H9 (cell line): ENCODE data around the gene EFTUD2. TPM values are rescaled to one million over a fixed set of nuclear protein-coding genes. Genes with fewer than 3 reads are reported as not detected.

ENCODE experiments used
- DNase-seq: peaks from one replicate; pipeline ENCODE4 v3.0.0-alpha.2; 2017
- H2AFZ ChIP-seq: one replicate; pipeline ENCODE4 v1.6.1; 2013; ENCODE audit warnings: mild to moderate bottlenecking, low read length, control low read depth, moderate library complexity
- H2AK5ac ChIP-seq: 2 replicates; pipeline ENCODE4 v1.6.1; 2013; ENCODE audit warnings: low read length, control low read depth, mixed read lengths; ENCODE audit not compliant: insufficient read length
- H2BK120ac ChIP-seq: one replicate; pipeline ENCODE4 v1.6.1; 2013; ENCODE audit warnings: low read depth, mild to moderate bottlenecking, low read length, control low read depth, inconsistent platforms; ENCODE audit not compliant: poor library complexity, severe bottlenecking
- H2BK12ac ChIP-seq: 2 replicates; pipeline ENCODE4 v1.6.1; 2013; ENCODE audit warnings: low read length, control low read depth, mixed read lengths, low read depth; ENCODE audit not compliant: insufficient read length
- H2BK15ac ChIP-seq: 2 replicates; pipeline ENCODE4 v1.6.1; 2013; ENCODE audit warnings: low read depth, low read length, control low read depth
- H2BK20ac ChIP-seq: one replicate; pipeline ENCODE4 v1.6.1; 2013; ENCODE audit warnings: low read depth, mild to moderate bottlenecking, low read length, control low read depth, inconsistent platforms; ENCODE audit not compliant: poor library complexity, severe bottlenecking
- H2BK5ac ChIP-seq: 2 replicates; pipeline ENCODE4 v1.6.1; 2013; ENCODE audit warnings: low read length, control low read depth, mixed read lengths; ENCODE audit not compliant: insufficient read length
- H3K14ac ChIP-seq: 2 replicates; pipeline ENCODE4 v1.6.1; 2013; ENCODE audit warnings: low read length, control low read depth; ENCODE audit not compliant: insufficient read depth
- H3K18ac ChIP-seq: 2 replicates; pipeline ENCODE4 v1.6.1; 2013; ENCODE audit warnings: low read depth, mild to moderate bottlenecking, mixed read lengths, low read length, control low read depth; ENCODE audit not compliant: insufficient read length
- H3K23ac ChIP-seq: 2 replicates; pipeline ENCODE4 v1.6.1; 2013; ENCODE audit warnings: low read length, control low read depth, mixed read lengths, low read depth; ENCODE audit not compliant: insufficient read length
- H3K23me2 ChIP-seq: 2 replicates; pipeline ENCODE4 v1.6.1; 2013; ENCODE audit warnings: low read depth, mild to moderate bottlenecking, mixed read lengths, low read length, control low read depth; ENCODE audit not compliant: insufficient read length, poor library complexity, severe bottlenecking
- H3K27ac ChIP-seq: 2 replicates; pipeline ENCODE4 v1.5.1; 2013; ENCODE audit warnings: low read length, control low read depth, mixed read lengths, low read depth; ENCODE audit not compliant: insufficient read length
- H3K27me3 ChIP-seq: 2 replicates; pipeline ENCODE4 v1.6.1; 2013; ENCODE audit warnings: low read length, control low read depth, inconsistent platforms; ENCODE audit not compliant: insufficient read depth
- H3K4ac ChIP-seq: 2 replicates; pipeline ENCODE4 v1.6.1; 2013; ENCODE audit warnings: low read depth, mild to moderate bottlenecking, control low read depth, inconsistent platforms, low read length, moderate library complexity
- H3K4me1 ChIP-seq: 2 replicates; pipeline ENCODE4 v1.6.1; 2013; ENCODE audit warnings: low read length, control low read depth, inconsistent platforms; ENCODE audit not compliant: insufficient read depth
- H3K4me2 ChIP-seq: 2 replicates; pipeline ENCODE4 v1.6.1; 2013; ENCODE audit warnings: low read length, control low read depth, mixed read lengths; ENCODE audit not compliant: insufficient read length, insufficient read depth
- H3K56ac ChIP-seq: 2 replicates; pipeline ENCODE4 v1.6.1; 2013; ENCODE audit warnings: low read depth, mild to moderate bottlenecking, mixed read lengths, low read length, control low read depth; ENCODE audit not compliant: insufficient read length
- H3K79me1 ChIP-seq: 2 replicates; pipeline ENCODE4 v1.6.1; 2013; ENCODE audit warnings: low read depth, mild to moderate bottlenecking, moderate library complexity, low read length, control low read depth, inconsistent platforms; ENCODE audit not compliant: insufficient read depth, poor library complexity, severe bottlenecking
- H3K79me2 ChIP-seq: 2 replicates; pipeline ENCODE4 v1.6.1; 2013; ENCODE audit warnings: low read length, control low read depth, inconsistent platforms; ENCODE audit not compliant: insufficient read depth
- H3K9ac ChIP-seq: 2 replicates; pipeline ENCODE4 v1.6.1; 2013; ENCODE audit warnings: low read length, control low read depth, mixed read lengths; ENCODE audit not compliant: insufficient read length; ENCODE audit errors: extremely low read depth
- H3K9me3 ChIP-seq: one replicate; pipeline ENCODE4 v1.6.1; 2013; ENCODE audit warnings: low read depth, low read length, inconsistent platforms; ENCODE audit not compliant: control insufficient read depth
- H3T11ph ChIP-seq: one replicate; pipeline ENCODE4 v1.6.1; 2013; ENCODE audit warnings: mild to moderate bottlenecking, low read length, control low read depth, inconsistent platforms
- H4K20me1 ChIP-seq: one replicate; pipeline ENCODE4 v1.6.1; 2013; ENCODE audit not compliant: control insufficient read depth, insufficient read length, insufficient read depth
- H4K5ac ChIP-seq: 2 replicates; pipeline ENCODE4 v1.6.1; 2013; ENCODE audit warnings: low read depth, mild to moderate bottlenecking, mixed read lengths, low read length, control low read depth; ENCODE audit not compliant: insufficient read length
- H4K8ac ChIP-seq: replicated peaks from 2 replicates; pipeline ENCODE4 v1.6.1; 2013; ENCODE audit warnings: low read length, control low read depth, mixed read lengths, low read depth; ENCODE audit not compliant: insufficient read length
- H4K91ac ChIP-seq: 2 replicates; pipeline ENCODE4 v1.6.1; 2013; ENCODE audit warnings: low read depth, mild to moderate bottlenecking, moderate library complexity, mixed read lengths, low read length, control low read depth; ENCODE audit not compliant: insufficient read length
- H3K27ac Mint-ChIP-seq, 3 experiments: 2 replicates in 2 of 3; 3 replicates in 1 of 3; pipeline ENCODE4 v1.8.0; 2020 to 2021; ENCODE audit warnings: mixed read lengths in 3 of 3, mild to moderate bottlenecking in 1 of 3, moderate library complexity in 1 of 3
- H3K27me3 Mint-ChIP-seq: 2 replicates; pipeline ENCODE4 v1.8.0; 2021; ENCODE audit warnings: low read depth, mild to moderate bottlenecking, moderate library complexity, mixed read lengths
- H3K36me3 Mint-ChIP-seq, 3 experiments: 2 replicates in 2 of 3; 3 replicates in 1 of 3; pipeline ENCODE4 v1.8.0; 2020 to 2021; ENCODE audit warnings: low read depth in 3 of 3, mixed read lengths in 3 of 3; ENCODE audit not compliant: insufficient read depth in 1 of 3
- H3K4me1 Mint-ChIP-seq, 2 experiments: 2 replicates each; pipeline ENCODE4 v1.8.0; 2020; ENCODE audit warnings: mixed read lengths in 2 of 2
- H3K4me3 Mint-ChIP-seq, 2 experiments: 2 replicates in 1 of 2; 3 replicates in 1 of 2; pipeline ENCODE4 v1.8.0; 2020 to 2021; ENCODE audit warnings: mild to moderate bottlenecking in 2 of 2, mixed read lengths in 2 of 2, moderate library complexity in 1 of 2
- H3K9me3 Mint-ChIP-seq, 2 experiments: 2 replicates in 1 of 2; 3 replicates in 1 of 2; pipeline ENCODE4 v1.8.0; 2020; ENCODE audit warnings: mild to moderate bottlenecking in 2 of 2, mixed read lengths in 2 of 2, moderate library complexity in 1 of 2
- WGBS: extraction: QIAGEN DNeasy Blood & Tissue Kit; methylation state at CpG from one replicate; pipeline ENCODE4 v1.1.7; 2013; ENCODE audit warnings: missing lambda C conversion rate, low lambda C conversion rate, mixed read lengths; ENCODE audit not compliant: insufficient read length; ENCODE audit errors: extremely low coverage; 5-methylcytosine and 5-hydroxymethylcytosine counted together
- total RNA-seq: library from RNA; stranded (reverse); gene quantifications from 2 replicates; pipeline ENCODE4 v1.2.1, GENCODE V29; 2021
- TF ChIP-seq, protein P1 (sequence below): fragments of 200-600 bp; sonication (generic); conservative IDR thresholded peaks from 3 replicates; pipeline ENCODE4 v1.8.0; 2021; ENCODE audit warnings: antibody characterized with exemption, mild to moderate bottlenecking

Gene EFTUD2
- total RNA-seq, 1 experiment from 2014 or later: 150 TPM

DNA sequence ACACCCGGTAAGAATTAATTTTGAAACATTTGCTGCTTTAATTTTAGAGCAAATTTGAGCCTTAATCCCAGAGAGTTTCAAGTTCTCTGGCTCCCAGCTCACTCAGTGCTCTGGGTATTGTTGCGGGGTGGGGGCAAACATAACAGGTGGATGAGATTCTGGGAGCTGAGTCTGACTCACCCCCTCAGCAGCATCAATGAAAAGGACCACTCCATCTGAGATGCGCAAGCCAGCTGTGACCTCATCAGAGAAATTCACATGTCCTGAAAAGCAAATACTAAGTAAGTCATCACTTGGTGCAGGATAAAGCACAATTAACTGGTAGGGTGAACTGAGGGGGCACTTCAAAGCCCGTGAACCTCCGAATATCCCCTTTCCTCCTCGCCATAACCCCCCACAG is 19.9 kb downstream of the EFTUD2 start:
- no peaks in the 10 kb centered on the region for H3K9me3 ChIP-seq
- no peak overlapping the region for H3K56ac ChIP-seq
- peaks cover 39 to 85% (median 71%) of the 10 kb centered on the region in 3 experiments for H3K36me3 Mint-ChIP-seq
- no peaks in the 10 kb centered on the region for H3K23me2 ChIP-seq
- H4K20me1 ChIP-seq: no peaks in the 10 kb centered on the region
- H3K4ac ChIP-seq: no peak overlapping the region
- no peaks in the 10 kb centered on the region for H3K79me1 ChIP-seq
- no peak overlapping the region for H2BK20ac ChIP-seq
- H2BK120ac ChIP-seq: no peak overlapping the region
- H3K9me3 Mint-ChIP-seq: no peaks in the 10 kb centered on the region
- H2AFZ ChIP-seq: no peak overlapping the region
- no peak overlapping the region for H3K9ac ChIP-seq
- H4K91ac ChIP-seq: no peak overlapping the region
- H3K18ac ChIP-seq: no peak overlapping the region
- H2AK5ac ChIP-seq: no peak overlapping the region
- no peaks in the 10 kb centered on the region for H3K79me2 ChIP-seq
- no peak overlapping the region for H2BK5ac ChIP-seq
- no peak overlapping the region for H4K5ac ChIP-seq
- H3K27ac Mint-ChIP-seq: no peak overlapping the region
- H3K4me1 Mint-ChIP-seq: no peaks in the 10 kb centered on the region
- no peak overlapping the region for H2BK15ac ChIP-seq
- H3K4me2 ChIP-seq: no peak overlapping the region
- H2BK12ac ChIP-seq: no peak overlapping the region
- no peak overlapping the region for H4K8ac ChIP-seq
- no peak for DNase-seq
- H3K23ac ChIP-seq: no peak overlapping the region
- no peak overlapping the region for H3K27ac ChIP-seq
- WGBS: no CpG with 5 or more reads among the region's 6 CpGs
- no peak overlapping the region for H3T11ph ChIP-seq
- no peaks in the 10 kb centered on the region for H3K4me1 ChIP-seq
- H3K27me3 Mint-ChIP-seq: no peaks in the 10 kb centered on the region
- H3K27me3 ChIP-seq: no peaks in the 10 kb centered on the region
- TF ChIP-seq, protein P1, sequence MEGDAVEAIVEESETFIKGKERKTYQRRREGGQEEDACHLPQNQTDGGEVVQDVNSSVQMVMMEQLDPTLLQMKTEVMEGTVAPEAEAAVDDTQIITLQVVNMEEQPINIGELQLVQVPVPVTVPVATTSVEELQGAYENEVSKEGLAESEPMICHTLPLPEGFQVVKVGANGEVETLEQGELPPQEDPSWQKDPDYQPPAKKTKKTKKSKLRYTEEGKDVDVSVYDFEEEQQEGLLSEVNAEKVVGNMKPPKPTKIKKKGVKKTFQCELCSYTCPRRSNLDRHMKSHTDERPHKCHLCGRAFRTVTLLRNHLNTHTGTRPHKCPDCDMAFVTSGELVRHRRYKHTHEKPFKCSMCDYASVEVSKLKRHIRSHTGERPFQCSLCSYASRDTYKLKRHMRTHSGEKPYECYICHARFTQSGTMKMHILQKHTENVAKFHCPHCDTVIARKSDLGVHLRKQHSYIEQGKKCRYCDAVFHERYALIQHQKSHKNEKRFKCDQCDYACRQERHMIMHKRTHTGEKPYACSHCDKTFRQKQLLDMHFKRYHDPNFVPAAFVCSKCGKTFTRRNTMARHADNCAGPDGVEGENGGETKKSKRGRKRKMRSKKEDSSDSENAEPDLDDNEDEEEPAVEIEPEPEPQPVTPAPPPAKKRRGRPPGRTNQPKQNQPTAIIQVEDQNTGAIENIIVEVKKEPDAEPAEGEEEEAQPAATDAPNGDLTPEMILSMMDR: no peak
- H3K14ac ChIP-seq: no peak overlapping the region
- H3K4me3 Mint-ChIP-seq: no peak overlapping the region
